Duodenal mucosa (tissue), 2 donors: ENCODE data around the gene ZKSCAN3.
"Not testable (repeated sequence)": the region's sequence is repeated elsewhere in the genome, so short reads cannot be mapped to it uniquely, and the experiment has no call there.

ENCODE experiments used
- H3K27ac ChIP-seq: one replicate; pipeline ENCODE4 v1.7.0; 2013; ENCODE audit warnings: low read depth, low read length
- H3K27me3 ChIP-seq, 2 donors: one replicate each; pipeline ENCODE4 v1.7.0; 2013; ENCODE audit warnings: low read length in 2 of 2, control low read depth in 1 of 2; ENCODE audit not compliant: insufficient read depth in 2 of 2, control insufficient read depth in 1 of 2
- H3K36me3 ChIP-seq, 2 donors: one replicate each; pipeline ENCODE4 v1.7.0; 2013; ENCODE audit warnings: low read length in 2 of 2, control low read depth in 1 of 2; ENCODE audit not compliant: insufficient read depth in 2 of 2, control insufficient read depth in 1 of 2
- H3K4me1 ChIP-seq, 2 donors: one replicate each; pipeline ENCODE4 v1.7.0; 2013; ENCODE audit warnings: low read length in 2 of 2, control low read depth in 1 of 2; ENCODE audit not compliant: insufficient read depth in 2 of 2, control insufficient read depth in 1 of 2
- H3K4me3 ChIP-seq, 2 donors: one replicate each; pipeline ENCODE4 v1.7.0; 2013; ENCODE audit warnings: low read length in 2 of 2, low read depth in 1 of 2
- H3K9ac ChIP-seq, 2 donors: one replicate each; pipeline ENCODE4 v1.7.0; 2013; ENCODE audit warnings: low read length in 2 of 2, low read depth in 1 of 2
- H3K9me3 ChIP-seq, 2 donors: one replicate each; pipeline ENCODE4 v1.7.0; 2013; ENCODE audit warnings: low read length in 2 of 2, control low read depth in 1 of 2; ENCODE audit not compliant: control insufficient read depth in 1 of 2

The ZKSCAN3 gene

DNA sequence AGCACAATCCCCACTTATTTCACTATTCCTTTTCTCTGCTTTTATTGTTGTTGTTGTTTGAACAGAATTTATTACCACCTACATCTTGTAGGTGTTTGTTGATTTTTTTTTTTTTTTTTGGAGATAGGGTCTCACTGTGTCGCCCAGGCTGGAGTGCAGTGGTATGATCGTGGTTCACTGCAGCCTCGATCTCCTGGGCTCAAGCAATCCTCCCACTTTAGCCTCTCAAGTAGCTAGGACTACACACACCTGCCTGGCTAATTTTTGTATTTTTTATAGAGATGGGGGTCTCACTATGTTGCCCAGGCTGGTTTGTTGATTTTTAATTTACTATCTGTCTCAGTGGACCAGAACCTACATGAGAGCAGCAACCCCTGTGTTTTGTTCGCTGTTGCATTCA is 46.2 kb downstream of the ZKSCAN3 start:
- no peak overlapping the region for H3K9ac ChIP-seq
- no peak overlapping the region for H3K27ac ChIP-seq
- H3K9me3 ChIP-seq = no peaks in the 10 kb centered on the region
- no peak overlapping the region for H3K4me3 ChIP-seq
- H3K4me1 ChIP-seq = peaks cover 4 to 10% of the 10 kb centered on the region in 2 donors
- H3K27me3 ChIP-seq = no peaks in the 10 kb centered on the region
- H3K36me3 ChIP-seq = peaks cover 12 to 14% of the 10 kb centered on the region in 2 donors

DNA sequence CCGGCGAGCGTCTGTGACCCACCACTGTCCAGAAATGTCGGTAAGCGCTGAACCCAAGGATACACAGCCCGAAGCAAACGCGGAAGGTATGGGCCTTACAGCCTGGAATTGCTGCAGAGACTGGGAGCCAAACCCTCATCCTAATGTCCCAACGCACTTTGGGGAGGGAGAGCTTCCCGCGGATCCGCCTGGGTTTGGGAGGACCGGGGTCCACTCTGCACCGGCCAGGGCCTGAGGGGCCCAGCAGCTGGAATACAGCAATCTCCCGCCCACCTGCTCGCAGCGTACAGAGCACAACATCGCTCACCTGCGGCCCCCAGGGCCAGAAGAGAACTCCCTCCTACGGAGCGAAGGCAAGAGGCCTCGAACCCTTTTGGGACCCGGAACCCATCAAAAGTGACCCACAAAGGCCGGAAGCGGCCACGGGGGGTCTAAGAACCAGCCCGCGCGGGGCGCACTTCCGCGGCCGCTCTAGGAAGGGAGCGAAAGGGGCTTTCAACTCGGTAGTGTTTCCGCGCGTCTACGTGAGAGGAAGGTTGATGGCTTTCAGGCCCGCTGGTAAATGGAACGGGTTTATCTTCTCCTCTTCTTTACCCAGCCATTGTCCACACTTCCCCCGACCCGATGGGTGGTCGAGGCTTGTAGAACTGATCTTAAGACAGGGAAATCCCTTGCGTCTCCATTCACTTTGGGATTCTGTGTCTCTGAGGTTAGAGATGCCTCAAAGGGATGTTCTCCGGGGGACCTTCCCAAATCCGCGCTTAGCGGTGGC is 49.8 kb downstream of the ZKSCAN3 start, which contains the start of gene ZSCAN12:
Gene ZSCAN12, minus strand, starts transcription at position 398 of the 772 bp plus-strand sequence. CDS start 1,342 bp downstream, outside the sequence.
- Histone ChIP-seq H3K27me3 (peaks cover 0 to 2% of the 10 kb centered on the region in 2 donors), H3K27ac (no peak within 1 kb of the TSS), H3K9ac (peak within 1 kb of the TSS; percentile 65 to 95), H3K36me3 (no peaks in the 10 kb centered on the region), H3K4me1 (peaks cover 4 to 10% of the 10 kb centered on the region in 2 donors), H3K4me3 (peak within 1 kb of the TSS; percentile 88 to 96), H3K9me3 (no peaks in the 10 kb centered on the region)

DNA sequence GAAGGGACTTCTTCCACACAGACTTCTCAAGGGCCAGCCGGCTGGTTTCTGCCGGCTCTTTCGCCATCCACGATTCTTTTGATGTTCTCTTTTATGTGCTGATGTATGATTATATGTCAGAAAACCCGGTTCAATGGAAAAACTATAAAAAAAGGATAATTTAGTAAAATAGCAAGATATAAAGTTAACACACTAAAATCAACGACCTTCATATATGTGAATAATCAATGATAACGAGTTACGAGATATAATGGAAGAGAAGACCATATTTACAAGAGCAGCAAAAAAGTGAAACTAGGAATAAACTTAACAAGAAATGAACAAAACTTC is 50.3 kb downstream of the ZKSCAN3 start:
- peak overlapping the region; percentile 65 to 95 for H3K9ac ChIP-seq
- H3K36me3 ChIP-seq = no peaks in the 10 kb centered on the region
- peak overlapping the region; percentile 88 to 96 for H3K4me3 ChIP-seq
- H3K9me3 ChIP-seq = no peaks in the 10 kb centered on the region
- peaks cover 4 to 10% of the 10 kb centered on the region in 2 donors for H3K4me1 ChIP-seq
- H3K27me3 ChIP-seq = peaks cover 0 to 2% of the 10 kb centered on the region in 2 donors
- H3K27ac ChIP-seq = no peak overlapping the region

DNA sequence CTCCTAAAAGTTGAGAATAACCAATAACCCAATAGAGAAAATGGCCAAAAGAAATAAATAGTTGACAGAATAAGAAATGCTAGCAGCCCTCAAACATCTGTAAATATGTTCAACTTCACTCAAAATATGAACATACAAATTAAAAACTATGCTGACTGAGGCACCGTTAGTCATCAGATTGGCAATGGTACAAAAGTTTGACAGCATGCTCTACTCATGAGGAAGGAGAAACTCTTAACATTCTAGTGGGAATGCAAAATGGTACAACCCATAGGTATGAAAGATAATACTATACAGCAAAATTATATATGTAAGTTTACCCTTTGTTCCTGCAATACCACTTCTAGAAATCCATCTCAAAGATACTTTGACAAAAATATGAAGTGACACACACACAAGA is 51.4 kb downstream of the ZKSCAN3 start:
- Histone ChIP-seq H3K9ac (no peak overlapping the region), H3K27ac (no peak overlapping the region), H3K36me3 (no peaks in the 10 kb centered on the region), H3K4me1 (peaks cover 4 to 10% of the 10 kb centered on the region in 2 donors), H3K4me3 (no peak overlapping the region), H3K9me3 (no peaks in the 10 kb centered on the region), H3K27me3 (peaks cover 0 to 2% of the 10 kb centered on the region in 2 donors)

DNA sequence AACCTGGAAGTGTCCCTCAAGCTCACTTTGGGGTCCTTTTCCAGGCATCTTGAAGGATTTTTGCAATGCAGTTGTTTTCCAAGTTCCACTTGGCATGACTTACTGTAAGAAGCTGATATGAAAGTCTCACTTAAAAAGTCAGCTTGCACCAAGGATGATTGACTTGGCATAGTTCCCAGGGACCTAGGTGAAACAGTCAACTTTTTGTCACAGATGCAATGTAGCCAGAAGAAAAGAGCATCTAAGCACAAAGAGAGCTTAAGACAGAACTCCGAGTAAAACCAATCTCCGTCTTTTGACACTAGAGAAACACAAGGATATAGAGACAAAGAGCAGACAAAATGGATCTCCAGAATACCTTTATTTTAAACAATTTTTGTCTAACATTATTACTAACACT is 52.5 kb downstream of the ZKSCAN3 start:
- no peak overlapping the region for H3K27ac ChIP-seq
- peaks cover 2 to 5% of the 10 kb centered on the region in 2 donors for H3K27me3 ChIP-seq
- H3K4me3 ChIP-seq = no peak overlapping the region
- H3K4me1 ChIP-seq = peaks cover 4 to 10% of the 10 kb centered on the region in 2 donors
- no peaks in the 10 kb centered on the region for H3K36me3 ChIP-seq
- H3K9me3 ChIP-seq = no peaks in the 10 kb centered on the region
- no peak overlapping the region for H3K9ac ChIP-seq

DNA sequence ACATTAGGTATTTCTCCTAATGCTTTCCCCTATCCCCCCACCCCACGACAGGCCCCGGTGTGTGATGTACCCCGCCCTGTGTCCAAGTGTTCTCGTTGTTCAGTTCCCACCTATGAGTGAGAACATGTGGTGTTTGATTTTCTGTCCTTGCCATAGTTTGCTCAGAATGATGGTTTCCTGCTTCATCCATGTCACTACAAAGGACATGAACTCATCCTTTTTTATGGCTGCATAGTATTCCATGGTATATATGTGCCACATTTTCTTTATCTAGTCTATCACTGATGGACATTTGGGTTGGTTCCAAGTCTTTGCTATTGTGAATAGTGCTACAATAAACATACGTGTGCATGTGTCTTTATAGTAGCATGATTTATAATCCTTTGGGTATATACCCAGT is 54.2 kb downstream of the ZKSCAN3 start:
- H3K36me3 ChIP-seq, H3K4me1 ChIP-seq, H3K27ac ChIP-seq, H3K9me3 ChIP-seq, H3K27me3 ChIP-seq, H3K9ac ChIP-seq, H3K4me3 ChIP-seq: not testable (repeated sequence)

DNA sequence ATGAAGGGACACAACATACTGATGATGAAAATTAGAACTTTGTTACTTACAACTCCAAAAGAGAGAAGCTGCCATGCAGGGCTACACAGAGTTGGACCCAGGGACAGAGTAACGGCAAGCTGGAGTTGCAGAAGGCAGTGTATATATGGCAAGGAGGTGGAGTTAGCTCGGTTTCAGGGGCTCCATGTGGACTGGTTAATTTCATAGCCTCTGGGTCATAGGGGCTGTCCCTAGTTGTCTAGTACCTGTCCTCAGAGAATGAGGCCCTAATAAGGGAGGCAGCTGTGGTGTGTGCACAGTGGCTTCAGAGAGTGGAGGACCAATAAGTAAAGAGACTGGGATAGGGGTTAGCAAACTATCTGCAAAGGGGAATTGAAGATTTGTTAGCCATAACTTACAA is 57.7 kb downstream of the ZKSCAN3 start:
- Histone ChIP-seq H3K36me3 (no peaks in the 10 kb centered on the region), H3K9ac (no peak overlapping the region), H3K9me3 (no peaks in the 10 kb centered on the region), H3K27me3 (peaks cover 2 to 6% of the 10 kb centered on the region in 2 donors), H3K27ac (no peak overlapping the region), H3K4me1 (no peaks in the 10 kb centered on the region), H3K4me3 (no peak overlapping the region)

DNA sequence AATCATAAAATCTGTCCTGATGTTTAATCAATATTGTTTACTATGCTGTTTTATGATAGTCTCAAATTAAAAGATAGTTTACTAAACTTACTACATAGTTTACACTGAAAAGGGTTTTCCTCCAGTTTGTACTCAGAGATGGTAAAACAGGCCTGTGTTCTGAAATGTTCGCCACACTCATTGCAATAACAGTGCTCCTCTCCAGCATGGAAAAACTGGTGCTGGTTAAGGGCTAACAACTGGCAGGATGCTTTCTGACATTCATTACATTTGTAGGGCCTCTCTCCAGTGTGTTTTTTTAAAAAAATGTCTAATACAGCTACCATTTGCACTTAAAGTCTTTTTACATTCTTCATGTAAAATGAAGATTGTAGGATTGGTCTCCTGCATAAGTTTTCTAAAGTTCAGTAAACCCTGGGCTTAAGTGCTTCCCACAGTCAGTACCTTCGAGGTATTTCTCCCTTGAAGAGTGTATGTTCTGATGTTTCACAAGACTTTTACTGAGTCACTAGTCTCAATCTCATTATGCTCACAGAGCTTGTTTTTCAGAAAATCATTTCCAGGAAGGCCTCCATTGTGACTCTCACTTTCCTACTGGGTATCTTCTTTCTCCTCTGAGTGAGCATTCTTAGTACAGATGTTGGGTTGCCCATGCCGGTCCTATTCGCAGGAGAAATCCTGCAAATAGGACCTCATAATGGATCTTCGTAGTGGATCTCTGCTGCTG is 58.5 kb downstream of the ZKSCAN3 start:
- H3K4me1 ChIP-seq = no peaks in the 10 kb centered on the region
- H3K27ac ChIP-seq = no peak overlapping the region
- H3K36me3 ChIP-seq = no peaks in the 10 kb centered on the region
- H3K9me3 ChIP-seq = no peaks in the 10 kb centered on the region
- peaks cover 1 to 6% of the 10 kb centered on the region in 2 donors for H3K27me3 ChIP-seq
- H3K9ac ChIP-seq = no peak overlapping the region
- H3K4me3 ChIP-seq = no peak overlapping the region

DNA sequence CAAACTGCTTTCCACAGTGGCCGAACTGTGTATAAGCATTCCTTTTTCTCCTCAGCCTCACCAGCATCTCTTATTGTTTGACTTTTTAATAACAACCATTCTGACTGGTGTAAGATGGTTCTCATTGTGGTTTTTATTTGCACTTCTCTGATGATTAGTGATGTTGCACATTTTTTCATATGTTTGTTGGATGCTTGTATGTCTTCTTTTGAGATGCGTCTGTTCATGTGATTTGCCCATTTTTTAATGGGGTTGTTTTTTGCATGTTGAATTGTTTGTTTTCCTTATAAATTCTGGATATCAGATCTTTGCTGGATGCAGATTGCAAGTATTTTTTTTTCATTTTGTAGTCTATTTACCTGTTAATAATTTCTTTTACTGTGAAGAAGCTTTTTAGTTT is 61.0 kb downstream of the ZKSCAN3 start:
- H3K9me3 ChIP-seq = no peaks in the 10 kb centered on the region
- peaks cover 0 to 6% of the 10 kb centered on the region in 2 donors for H3K27me3 ChIP-seq
- no peak overlapping the region for H3K4me3 ChIP-seq
- H3K9ac ChIP-seq = no peak overlapping the region
- no peaks in the 10 kb centered on the region for H3K36me3 ChIP-seq
- H3K27ac ChIP-seq = no peak overlapping the region
- no peaks in the 10 kb centered on the region for H3K4me1 ChIP-seq

DNA sequence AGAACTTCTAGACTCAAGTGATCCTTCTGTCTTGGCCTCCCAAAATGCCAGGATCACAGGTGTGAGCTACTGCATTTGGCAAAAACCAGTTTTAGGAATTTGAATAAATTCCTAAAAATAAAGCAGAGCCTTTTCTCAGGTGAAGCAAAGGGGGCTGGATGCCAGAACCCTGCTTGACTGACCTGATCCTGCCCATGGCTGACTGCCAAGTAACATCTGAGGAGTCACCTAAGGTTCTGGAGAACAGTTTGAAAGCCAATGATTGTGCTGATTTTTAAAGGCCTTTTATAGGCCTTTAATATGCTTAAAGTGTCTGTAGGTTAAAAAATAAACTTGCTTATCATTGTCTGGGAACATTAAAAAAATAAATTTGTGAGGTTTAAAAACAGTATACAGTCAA is 63.9 kb downstream of the ZKSCAN3 start:
- no peak overlapping the region for H3K4me3 ChIP-seq
- H3K9me3 ChIP-seq = no peaks in the 10 kb centered on the region
- H3K27me3 ChIP-seq = no peaks in the 10 kb centered on the region
- H3K27ac ChIP-seq = no peak overlapping the region
- H3K9ac ChIP-seq = no peak overlapping the region
- H3K4me1 ChIP-seq = no peaks in the 10 kb centered on the region
- H3K36me3 ChIP-seq = no peaks in the 10 kb centered on the region
